ENCODE measurements around the gene CYP4F2.

- TF ChIP-seq POLR2AphosphoS5 (IDR thresholded peaks at IDR 0.05; ENCODE audit: control insufficient read depth, insufficient read depth, low read depth, low read length) = no peak
- TF ChIP-seq, protein P1, sequence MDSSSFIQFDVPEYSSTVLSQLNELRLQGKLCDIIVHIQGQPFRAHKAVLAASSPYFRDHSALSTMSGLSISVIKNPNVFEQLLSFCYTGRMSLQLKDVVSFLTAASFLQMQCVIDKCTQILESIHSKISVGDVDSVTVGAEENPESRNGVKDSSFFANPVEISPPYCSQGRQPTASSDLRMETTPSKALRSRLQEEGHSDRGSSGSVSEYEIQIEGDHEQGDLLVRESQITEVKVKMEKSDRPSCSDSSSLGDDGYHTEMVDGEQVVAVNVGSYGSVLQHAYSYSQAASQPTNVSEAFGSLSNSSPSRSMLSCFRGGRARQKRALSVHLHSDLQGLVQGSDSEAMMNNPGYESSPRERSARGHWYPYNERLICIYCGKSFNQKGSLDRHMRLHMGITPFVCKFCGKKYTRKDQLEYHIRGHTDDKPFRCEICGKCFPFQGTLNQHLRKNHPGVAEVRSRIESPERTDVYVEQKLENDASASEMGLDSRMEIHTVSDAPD (CRISPR knock-in tag; IDR thresholded peaks at IDR 0.05) = no peak
- TF ChIP-seq NFE2L1 (tag; IDR thresholded peaks at IDR 0.05; ENCODE audit: borderline replicate concordance, low read depth) = no peak
- TF ChIP-seq ZBTB40 (IDR thresholded peaks at IDR 0.05) = no peak
- TF ChIP-seq ZBTB40 (CRISPR knock-in tag; IDR thresholded peaks at IDR 0.05) = no peak
- TF ChIP-seq EP300 (IDR thresholded peaks at IDR 0.05; ENCODE audit: low read length) = no peak
- TF ChIP-seq TRIM24 (IDR thresholded peaks at IDR 0.05) = no peak
Measured at GRCh38 chr19:15859187-15859586, 38.7 kb downstream of the CYP4F2 start.

Measured in K562 (cell line).